ENCODE measurements around the gene GUCY1A2.

- TF ChIP-seq POLR2A (IDR thresholded peaks at IDR 0.05), result no peak
- TF ChIP-seq, protein P1, sequence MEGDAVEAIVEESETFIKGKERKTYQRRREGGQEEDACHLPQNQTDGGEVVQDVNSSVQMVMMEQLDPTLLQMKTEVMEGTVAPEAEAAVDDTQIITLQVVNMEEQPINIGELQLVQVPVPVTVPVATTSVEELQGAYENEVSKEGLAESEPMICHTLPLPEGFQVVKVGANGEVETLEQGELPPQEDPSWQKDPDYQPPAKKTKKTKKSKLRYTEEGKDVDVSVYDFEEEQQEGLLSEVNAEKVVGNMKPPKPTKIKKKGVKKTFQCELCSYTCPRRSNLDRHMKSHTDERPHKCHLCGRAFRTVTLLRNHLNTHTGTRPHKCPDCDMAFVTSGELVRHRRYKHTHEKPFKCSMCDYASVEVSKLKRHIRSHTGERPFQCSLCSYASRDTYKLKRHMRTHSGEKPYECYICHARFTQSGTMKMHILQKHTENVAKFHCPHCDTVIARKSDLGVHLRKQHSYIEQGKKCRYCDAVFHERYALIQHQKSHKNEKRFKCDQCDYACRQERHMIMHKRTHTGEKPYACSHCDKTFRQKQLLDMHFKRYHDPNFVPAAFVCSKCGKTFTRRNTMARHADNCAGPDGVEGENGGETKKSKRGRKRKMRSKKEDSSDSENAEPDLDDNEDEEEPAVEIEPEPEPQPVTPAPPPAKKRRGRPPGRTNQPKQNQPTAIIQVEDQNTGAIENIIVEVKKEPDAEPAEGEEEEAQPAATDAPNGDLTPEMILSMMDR (IDR thresholded peaks at IDR 0.05 in 4 of 5, conservative IDR thresholded peaks at IDR 0.05 in 1 of 5), result no peak
Observed at GRCh38 chr11:106679181-106679580, 339.1 kb downstream of the GUCY1A2 start.
